Trophoblast cell (in vitro differentiated cells and primary cell): ENCODE results near the gene PPP1R12A.

Source experiments
- DNase-seq, 2 donors: peaks; one replicate each; pipeline ENCODE4 v3.0.0-alpha.2; 2016
- H2AFZ ChIP-seq: 2 replicates; pipeline ENCODE4 v1.6.1; 2013; ENCODE audit warnings: low read length, moderate library complexity, mild to moderate bottlenecking; ENCODE audit not compliant: insufficient read depth, poor library complexity
- H2AK5ac ChIP-seq: 2 replicates; pipeline ENCODE4 v1.6.1; 2013; ENCODE audit warnings: mild to moderate bottlenecking, low read length
- H2BK120ac ChIP-seq: 2 replicates; pipeline ENCODE4 v1.6.1; 2013; ENCODE audit warnings: low read length, mild to moderate bottlenecking, moderate library complexity; ENCODE audit not compliant: insufficient read depth, poor library complexity
- H2BK12ac ChIP-seq: 2 replicates; pipeline ENCODE4 v1.6.1; 2013; ENCODE audit warnings: mild to moderate bottlenecking, low read length, moderate library complexity
- H2BK5ac ChIP-seq: 2 replicates; pipeline ENCODE4 v1.6.1; 2013; ENCODE audit warnings: low read length, low read depth, moderate library complexity, mild to moderate bottlenecking; ENCODE audit not compliant: poor library complexity
- H3K14ac ChIP-seq: 2 replicates; pipeline ENCODE4 v1.6.1; 2013; ENCODE audit warnings: mild to moderate bottlenecking, low read length
- H3K18ac ChIP-seq: 2 replicates; pipeline ENCODE4 v1.6.1; 2013; ENCODE audit warnings: mild to moderate bottlenecking, low read length
- H3K23ac ChIP-seq: 2 replicates; pipeline ENCODE4 v1.6.1; 2013; ENCODE audit warnings: low read length
- H3K27ac ChIP-seq: 2 replicates; pipeline ENCODE4 v1.5.1; 2013; ENCODE audit warnings: low read depth, mild to moderate bottlenecking, inconsistent platforms, low read length, moderate library complexity
- H3K27me3 ChIP-seq: 2 replicates; pipeline ENCODE4 v1.6.1; 2013; ENCODE audit warnings: inconsistent platforms, mild to moderate bottlenecking, low read length, moderate library complexity; ENCODE audit not compliant: insufficient read depth
- H3K36me3 ChIP-seq, 2 experiments: 1 replicate in 1 of 2; 2 replicates in 1 of 2; pipeline ENCODE4 v1.6.1; 2013; ENCODE audit warnings: low read length in 2 of 2, mild to moderate bottlenecking in 2 of 2, moderate library complexity in 1 of 2; ENCODE audit not compliant: insufficient read depth in 2 of 2, control insufficient read depth in 1 of 2
- H3K4ac ChIP-seq: 2 replicates; pipeline ENCODE4 v1.6.1; 2013; ENCODE audit warnings: low read depth, mild to moderate bottlenecking, low read length, moderate library complexity
- H3K4me1 ChIP-seq, 2 experiments: 1 replicate in 1 of 2; 2 replicates in 1 of 2; pipeline ENCODE4 v1.6.1; 2013; ENCODE audit warnings: low read length in 2 of 2, mild to moderate bottlenecking in 2 of 2, moderate library complexity in 1 of 2; ENCODE audit not compliant: insufficient read depth in 2 of 2, control insufficient read depth in 1 of 2
- H3K4me2 ChIP-seq: 2 replicates; pipeline ENCODE4 v1.6.1; 2013; ENCODE audit warnings: inconsistent platforms, mild to moderate bottlenecking, low read length, moderate library complexity
- H3K4me3 ChIP-seq: 2 replicates; pipeline ENCODE4 v1.5.1; 2013; ENCODE audit warnings: mild to moderate bottlenecking, low read depth, low read length, inconsistent platforms
- H3K79me1 ChIP-seq: one replicate; pipeline ENCODE4 v1.6.1; 2013; ENCODE audit warnings: low read length
- H3K79me2 ChIP-seq: 2 replicates; pipeline ENCODE4 v1.6.1; 2013; ENCODE audit warnings: low read length, mild to moderate bottlenecking; ENCODE audit not compliant: control insufficient read depth, insufficient read depth, poor library complexity
- H3K9ac ChIP-seq: 2 replicates; pipeline ENCODE4 v1.6.1; 2013; ENCODE audit warnings: mild to moderate bottlenecking, low read length
- H3K9me3 ChIP-seq: 2 replicates; pipeline ENCODE4 v1.6.1; 2013; ENCODE audit warnings: low read depth, mild to moderate bottlenecking, control low read depth, inconsistent platforms, low read length; ENCODE audit not compliant: insufficient read depth
- H4K12ac ChIP-seq: 2 replicates; pipeline ENCODE4 v1.6.1; 2013; ENCODE audit warnings: low read depth, mild to moderate bottlenecking, low read length, moderate library complexity
- H4K8ac ChIP-seq: 2 replicates; pipeline ENCODE4 v1.6.1; 2013; ENCODE audit warnings: low read depth, mild to moderate bottlenecking, low read length, moderate library complexity
- H4K91ac ChIP-seq: one replicate; pipeline ENCODE4 v1.6.1; 2013; ENCODE audit warnings: low read depth, mild to moderate bottlenecking, low read length, moderate library complexity
- WGBS: extraction: QIAGEN DNeasy Blood & Tissue Kit; methylation state at CpG from one replicate; pipeline ENCODE4 v1.1.7; 2013; ENCODE audit warnings: missing lambda C conversion rate; ENCODE audit not compliant: insufficient read length, insufficient coverage; ENCODE audit errors: extremely low coverage; 5-methylcytosine and 5-hydroxymethylcytosine counted together

PPP1R12A gene

GRCh38 chr12:79933043-79933442 is 1.9 kb downstream of the PPP1R12A start:
- Histone ChIP-seq H2AK5ac (no peak overlapping the region), H2BK12ac (no peak overlapping the region), H4K91ac (no peak overlapping the region), H2BK120ac (no peak overlapping the region), H3K4me1 (no peaks in the 10 kb centered on the region), H3K4me3 (no peak overlapping the region), H3K79me1 (peaks cover 12% of the 10 kb centered on the region), H3K4me2 (peak overlapping the region; percentile 92), H3K27me3 (no peaks in the 10 kb centered on the region), H3K79me2 (peaks cover 7% of the 10 kb centered on the region), H3K14ac (no peak overlapping the region), H3K18ac (no peak overlapping the region), H3K9ac (no peak overlapping the region), H3K27ac (no peak overlapping the region), H2AFZ (no peak overlapping the region), H3K36me3 (no peaks in the 10 kb centered on the region), H4K12ac (no peak overlapping the region), H3K4ac (no peak overlapping the region), H4K8ac (no peak overlapping the region), H3K23ac (no peak overlapping the region), H3K9me3 (no peaks in the 10 kb centered on the region), H2BK5ac (no peak overlapping the region)
- WGBS = no CpG with 5 or more reads among the region's 2 CpGs
- DNase-seq = no peak

- H4K8ac ChIP-seq = no peak overlapping the region
- H3K27me3 ChIP-seq = no peaks in the 10 kb centered on the region
- H3K18ac ChIP-seq = no peak overlapping the region
- peaks cover 7% of the 10 kb centered on the region for H3K79me2 ChIP-seq
- H3K79me1 ChIP-seq = peaks cover 12% of the 10 kb centered on the region
- no peak overlapping the region for H4K12ac ChIP-seq
- H4K91ac ChIP-seq = no peak overlapping the region
- no peak overlapping the region for H3K14ac ChIP-seq
- no CpG with 5 or more reads among the region's 5 CpGs for WGBS
- no peak overlapping the region for H2AFZ ChIP-seq
- H3K36me3 ChIP-seq = no peaks in the 10 kb centered on the region
- H2BK120ac ChIP-seq = no peak overlapping the region
- H3K4me2 ChIP-seq = no peak overlapping the region
- H3K9me3 ChIP-seq = no peaks in the 10 kb centered on the region
- H3K4me3 ChIP-seq = no peak overlapping the region
- no peak overlapping the region for H3K27ac ChIP-seq
- no peak overlapping the region for H2BK5ac ChIP-seq
- no peak overlapping the region for H2AK5ac ChIP-seq
- H3K23ac ChIP-seq = no peak overlapping the region
- no peak for DNase-seq
- H3K9ac ChIP-seq = no peak overlapping the region
- H3K4ac ChIP-seq = peak overlapping the region; percentile 90
- H3K4me1 ChIP-seq = no peaks in the 10 kb centered on the region
- H2BK12ac ChIP-seq = no peak overlapping the region
These were observed 2.5 kb downstream of the PPP1R12A start for GRCh38 chr12:79932357-79932756.

DNA sequence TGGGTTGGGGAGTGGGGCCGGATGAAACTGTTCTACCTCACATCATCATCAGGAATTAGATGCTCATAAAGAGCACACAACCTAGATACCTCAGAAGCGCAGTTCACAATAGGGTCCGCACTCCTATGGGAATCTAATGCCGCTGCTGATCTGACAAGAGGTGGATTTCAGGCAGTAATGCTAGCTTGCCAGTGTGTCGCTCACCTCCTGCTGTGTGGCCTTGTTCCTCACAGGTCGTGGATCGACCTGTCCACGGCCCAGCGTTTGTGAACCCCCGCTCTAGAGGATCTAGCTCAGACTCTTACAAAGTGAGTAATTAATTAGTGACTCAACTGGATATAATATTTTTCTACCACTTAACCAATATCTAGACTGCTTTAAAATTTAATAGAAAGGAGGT is 5.8 kb downstream of the PPP1R12A start:
- no peak overlapping the region for H2AFZ ChIP-seq
- H3K79me2 ChIP-seq = peaks cover 2% of the 10 kb centered on the region
- WGBS = no CpG with 5 or more reads among the region's 10 CpGs
- no peak overlapping the region for H3K14ac ChIP-seq
- H3K27me3 ChIP-seq = no peaks in the 10 kb centered on the region
- peak overlapping the region; percentile 63 for H3K4ac ChIP-seq
- H4K12ac ChIP-seq = no peak overlapping the region
- H3K9me3 ChIP-seq = no peaks in the 10 kb centered on the region
- H3K27ac ChIP-seq = no peak overlapping the region
- H2BK12ac ChIP-seq = no peak overlapping the region
- H3K9ac ChIP-seq = no peak overlapping the region
- DNase-seq = no peak
- no peak overlapping the region for H2AK5ac ChIP-seq
- no peak overlapping the region for H2BK5ac ChIP-seq
- no peak overlapping the region for H3K23ac ChIP-seq
- H3K4me1 ChIP-seq = no peaks in the 10 kb centered on the region
- no peaks in the 10 kb centered on the region for H3K79me1 ChIP-seq
- H4K91ac ChIP-seq = no peak overlapping the region
- no peak overlapping the region for H4K8ac ChIP-seq
- H3K36me3 ChIP-seq = no peaks in the 10 kb centered on the region
- H3K4me3 ChIP-seq = no peak overlapping the region
- no peak overlapping the region for H3K18ac ChIP-seq
- no peak overlapping the region for H3K4me2 ChIP-seq
- no peak overlapping the region for H2BK120ac ChIP-seq

GRCh38 chr12:79927772-79928474 is 7.0 kb downstream of the PPP1R12A start:
- Histone ChIP-seq H3K23ac (no peak overlapping the region), H3K27me3 (no peaks in the 10 kb centered on the region), H2AFZ (no peak overlapping the region), H3K9ac (no peak overlapping the region), H3K18ac (no peak overlapping the region), H3K4me3 (no peak overlapping the region), H2BK120ac (no peak overlapping the region), H3K4me1 (no peaks in the 10 kb centered on the region), H3K27ac (no peak overlapping the region), H3K79me2 (peaks cover 2% of the 10 kb centered on the region), H2BK5ac (no peak overlapping the region), H3K79me1 (no peaks in the 10 kb centered on the region), H2BK12ac (no peak overlapping the region), H3K36me3 (no peaks in the 10 kb centered on the region), H4K12ac (no peak overlapping the region), H3K9me3 (no peaks in the 10 kb centered on the region), H3K4me2 (no peak overlapping the region), H2AK5ac (no peak overlapping the region), H4K91ac (no peak overlapping the region), H3K4ac (peak overlapping the region; percentile 63), H3K14ac (no peak overlapping the region), H4K8ac (no peak overlapping the region)
- no peak for DNase-seq
- WGBS = no CpG with 5 or more reads among the region's 1 CpG
